ENCODE data around the gene MEI4. TPM values are rescaled to one million over a fixed set of nuclear protein-coding genes. Genes with fewer than 3 reads are reported as not detected.

The MEI4 gene
- total and polyA plus RNA-seq, 2 of the 13 experiments (the other 11 are each of a cell fraction or from before 2014, with no cell fraction given), result not detected

GRCh38 chr6:77834591-77834996 lies 181.8 kb downstream of the MEI4 start (continued):
- TF ChIP-seq, protein P1, sequence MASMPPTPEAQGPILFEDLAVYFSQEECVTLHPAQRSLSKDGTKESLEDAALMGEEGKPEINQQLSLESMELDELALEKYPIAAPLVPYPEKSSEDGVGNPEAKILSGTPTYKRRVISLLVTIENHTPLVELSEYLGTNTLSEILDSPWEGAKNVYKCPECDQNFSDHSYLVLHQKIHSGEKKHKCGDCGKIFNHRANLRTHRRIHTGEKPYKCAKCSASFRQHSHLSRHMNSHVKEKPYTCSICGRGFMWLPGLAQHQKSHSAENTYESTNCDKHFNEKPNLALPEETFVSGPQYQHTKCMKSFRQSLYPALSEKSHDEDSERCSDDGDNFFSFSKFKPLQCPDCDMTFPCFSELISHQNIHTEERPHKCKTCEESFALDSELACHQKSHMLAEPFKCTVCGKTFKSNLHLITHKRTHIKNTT (CRISPR knock-in tag; IDR thresholded peaks at IDR 0.05), result no peak
- TF ChIP-seq ZKSCAN8 (CRISPR knock-in tag; IDR thresholded peaks at IDR 0.05; ENCODE audit: borderline replicate concordance) (peak; percentile 96; the same call in 1 of the 2 replicates), DMAP1 (CRISPR knock-in tag; IDR thresholded peaks at IDR 0.05) (0 out of 2 replicates have a peak, but pooled peaks have one; percentile 44), ATF2 (CRISPR knock-in tag; IDR thresholded peaks at IDR 0.05) (peak; percentile 63; the same call in 1 of the 2 replicates), SRF (IDR thresholded peaks at IDR 0.05; ENCODE audit: low read depth, low read length) (peak; percentile 83), ZGPAT (CRISPR knock-in tag; IDR thresholded peaks at IDR 0.05) (peak; percentile 91), MED1 (CRISPR knock-in tag; IDR thresholded peaks at IDR 0.05) (peak; percentile 91), TERF1 (CRISPR knock-in tag; IDR thresholded peaks at IDR 0.05) (no peak), ONECUT2 (CRISPR knock-in tag; IDR thresholded peaks at IDR 0.05) (peak; percentile 37; the same call in 1 of the 2 replicates), CEBPB (IDR thresholded peaks at IDR 0.05; ENCODE audit: borderline replicate concordance, low read depth, low read length) (no peak), MXD4 (CRISPR knock-in tag; IDR thresholded peaks at IDR 0.05) (0 out of 2 replicates have a peak, but pooled peaks have one; percentile 29), TCF7 (IDR thresholded peaks at IDR 0.05; ENCODE audit: low read depth) (peak; percentile 93), KMT2A (CRISPR knock-in tag; IDR thresholded peaks at IDR 0.05) (peak; percentile 21; the same call in 1 of the 2 replicates), ARID5B (CRISPR knock-in tag; IDR thresholded peaks at IDR 0.05) (peak; percentile 97), ETV6 (CRISPR knock-in tag; conservative IDR thresholded peaks at IDR 0.05) (0 out of 2 replicates have a peak, but pooled peaks have one; percentile 42), ZNF75D (CRISPR knock-in tag; IDR thresholded peaks at IDR 0.05; ENCODE audit: borderline replicate concordance) (no peak), GATAD1 (CRISPR knock-in tag; IDR thresholded peaks at IDR 0.05) (peak; percentile 28; the same call in 1 of the 2 replicates)
- TF ChIP-seq, protein P2, sequence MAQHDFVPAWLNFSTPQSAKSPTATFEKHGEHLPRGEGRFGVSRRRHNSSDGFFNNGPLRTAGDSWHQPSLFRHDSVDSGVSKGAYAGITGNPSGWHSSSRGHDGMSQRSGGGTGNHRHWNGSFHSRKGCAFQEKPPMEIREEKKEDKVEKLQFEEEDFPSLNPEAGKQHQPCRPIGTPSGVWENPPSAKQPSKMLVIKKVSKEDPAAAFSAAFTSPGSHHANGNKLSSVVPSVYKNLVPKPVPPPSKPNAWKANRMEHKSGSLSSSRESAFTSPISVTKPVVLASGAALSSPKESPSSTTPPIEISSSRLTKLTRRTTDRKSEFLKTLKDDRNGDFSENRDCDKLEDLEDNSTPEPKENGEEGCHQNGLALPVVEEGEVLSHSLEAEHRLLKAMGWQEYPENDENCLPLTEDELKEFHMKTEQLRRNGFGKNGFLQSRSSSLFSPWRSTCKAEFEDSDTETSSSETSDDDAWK (CRISPR knock-in tag; IDR thresholded peaks at IDR 0.05), result no peak
- TF ChIP-seq, protein P3, sequence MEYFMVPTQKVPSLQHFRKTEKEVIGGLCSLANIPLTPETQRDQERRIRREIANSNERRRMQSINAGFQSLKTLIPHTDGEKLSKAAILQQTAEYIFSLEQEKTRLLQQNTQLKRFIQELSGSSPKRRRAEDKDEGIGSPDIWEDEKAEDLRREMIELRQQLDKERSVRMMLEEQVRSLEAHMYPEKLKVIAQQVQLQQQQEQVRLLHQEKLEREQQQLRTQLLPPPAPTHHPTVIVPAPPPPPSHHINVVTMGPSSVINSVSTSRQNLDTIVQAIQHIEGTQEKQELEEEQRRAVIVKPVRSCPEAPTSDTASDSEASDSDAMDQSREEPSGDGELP (IDR thresholded peaks at IDR 0.05; ENCODE audit: borderline replicate concordance, low read depth), result peak; percentile 63; the same call in 1 of the 2 replicates

Data from HepG2 (cell line).